T-helper 17 cell (primary cell): ENCODE measurements around the gene OR5AN1. TPM values are rescaled to one million over a fixed set of nuclear protein-coding genes. Genes with fewer than 3 reads are reported as not detected.
"Not testable (repeated sequence)": the region's sequence is repeated elsewhere in the genome, so short reads cannot be mapped to it uniquely, and the experiment has no call there.

Source experiments
- ATAC-seq: fragments of 150-1000 bp; cut with Tn5 transposase; 2 replicates; pipeline ENCODE4 v1.10.0; 2021; ENCODE audit warnings: mild to moderate bottlenecking, moderate library complexity
- DNase-seq, 3 donors: peaks; one replicate each; pipeline versions ENCODE4 v3.0.0 to v3.0.0-alpha.2; 2020 to 2021
- H3K9me3 ChIP-seq: one replicate; pipeline ENCODE4 v1.7.0; 2013; ENCODE audit warnings: low read length, mild to moderate bottlenecking; ENCODE audit not compliant: control insufficient read depth, poor library complexity, severe bottlenecking
- H3K27ac Mint-ChIP-seq: one replicate; pipeline ENCODE4 v1.8.0; 2022; ENCODE audit warnings: mild to moderate bottlenecking, moderate library complexity, mixed read lengths
- H3K27me3 Mint-ChIP-seq: one replicate; pipeline ENCODE4 v1.8.0; 2022; ENCODE audit warnings: mixed read lengths
- H3K36me3 Mint-ChIP-seq: one replicate; pipeline ENCODE4 v1.8.0; 2022; ENCODE audit warnings: low read depth, mixed read lengths
- H3K4me1 Mint-ChIP-seq: one replicate; pipeline ENCODE4 v1.8.0; 2022; ENCODE audit warnings: mild to moderate bottlenecking, mixed read lengths
- H3K4me3 Mint-ChIP-seq: one replicate; pipeline ENCODE4 v1.8.0; 2022; ENCODE audit warnings: mild to moderate bottlenecking, moderate library complexity, mixed read lengths
- total RNA-seq, 4 donors: library from RNA in 2 of 4; stranded (reverse) in 2 of 4; gene quantifications; one replicate each; pipeline ENCODE4 v1.2.3 and lab custom pipeline; 2022 to 2026

Gene OR5AN1
- total RNA-seq (not detected), total RNA-seq (lab: John Stamatoyannopoulos, UW) (0 reads per million in 2 donors)

DNA sequence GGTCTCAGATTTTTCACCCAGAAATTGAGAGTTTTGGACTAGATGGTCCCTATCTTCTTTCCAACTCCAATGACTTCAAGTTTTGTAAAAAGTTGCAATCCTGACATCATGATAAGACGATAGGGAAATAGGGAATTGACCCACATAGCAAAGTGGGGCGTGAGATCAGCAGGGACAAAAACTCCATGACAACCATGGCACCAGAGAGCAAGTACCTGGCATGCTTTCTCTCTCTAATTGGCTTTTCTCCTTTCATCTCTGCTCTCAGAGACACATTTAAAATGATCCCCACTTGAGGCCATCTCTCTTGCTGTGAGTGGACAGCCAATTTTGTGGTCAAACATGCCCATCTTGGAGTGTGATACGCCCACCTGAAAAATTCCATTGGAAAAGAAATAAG lies at the start of gene OR5AN1:
Gene OR5AN1 (plus strand): TSS at position 301 of the 400 bp plus-strand sequence. CDS start 5,564 bp downstream, outside the sequence.
- H3K27ac Mint-ChIP-seq, result no peak within 1 kb of the TSS
- H3K27me3 Mint-ChIP-seq, result peaks cover 15% of the 10 kb centered on the region
- ATAC-seq, result no peak
- H3K9me3 ChIP-seq, result no peaks in the 10 kb centered on the region
- DNase-seq, result no peak
- no peak within 1 kb of the TSS for H3K4me3 Mint-ChIP-seq
- no peaks in the 10 kb centered on the region for H3K4me1 Mint-ChIP-seq
- H3K36me3 Mint-ChIP-seq, result peaks cover 2% of the 10 kb centered on the region

DNA sequence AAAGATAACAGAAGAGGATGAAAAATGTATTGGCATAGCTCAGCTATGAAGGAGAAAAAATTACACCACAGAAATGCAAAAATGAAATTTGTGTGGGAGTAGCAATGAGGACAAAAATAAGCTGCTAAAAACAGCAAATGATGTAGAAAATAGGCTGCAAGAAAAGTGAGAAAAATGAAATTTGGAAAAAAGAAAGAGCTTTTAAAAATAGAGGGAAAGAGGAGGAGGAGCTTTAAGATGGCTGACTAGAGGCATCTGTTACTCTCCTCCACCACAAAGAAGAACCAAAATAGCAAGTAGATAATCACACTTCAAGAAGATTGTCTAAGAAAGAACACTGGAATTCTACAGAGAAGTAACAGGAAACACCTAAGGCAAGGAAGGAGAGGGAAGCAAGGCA lies 23.7 kb upstream of the OR5AN1 start:
- Mint-ChIP-seq H3K36me3 (no peaks in the 10 kb centered on the region), H3K4me3 (no peak overlapping the region), H3K27me3 (peaks cover 18% of the 10 kb centered on the region), H3K27ac (no peak overlapping the region), H3K4me1 (no peaks in the 10 kb centered on the region)
- ATAC-seq, result no peak
- no peak for DNase-seq
- no peaks in the 10 kb centered on the region for H3K9me3 ChIP-seq

DNA sequence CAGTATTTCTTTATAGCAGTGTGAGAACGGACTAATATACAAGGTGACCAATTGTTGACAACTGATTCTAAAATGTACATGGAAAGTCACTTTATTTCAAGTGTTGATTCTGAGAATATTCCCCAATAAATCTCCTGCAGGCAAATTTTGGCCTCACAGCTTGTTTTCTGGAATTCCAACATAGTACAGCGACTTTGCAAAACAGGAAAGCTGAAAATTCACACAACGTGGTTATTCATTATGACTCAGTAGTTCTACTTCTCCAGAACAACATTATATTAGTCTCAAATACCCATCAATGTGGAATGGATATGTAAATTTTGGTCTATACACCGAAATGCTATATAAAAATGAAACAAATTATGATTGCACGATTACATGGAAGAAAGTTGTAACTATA lies 22.5 kb upstream of the OR5AN1 start:
- no peaks in the 10 kb centered on the region for H3K4me1 Mint-ChIP-seq
- ATAC-seq, result no peak
- H3K36me3 Mint-ChIP-seq, result no peaks in the 10 kb centered on the region
- H3K27me3 Mint-ChIP-seq, result peaks cover 13% of the 10 kb centered on the region
- no peak for DNase-seq
- H3K9me3 ChIP-seq, result no peaks in the 10 kb centered on the region
- no peak overlapping the region for H3K27ac Mint-ChIP-seq
- H3K4me3 Mint-ChIP-seq, result no peak overlapping the region

DNA sequence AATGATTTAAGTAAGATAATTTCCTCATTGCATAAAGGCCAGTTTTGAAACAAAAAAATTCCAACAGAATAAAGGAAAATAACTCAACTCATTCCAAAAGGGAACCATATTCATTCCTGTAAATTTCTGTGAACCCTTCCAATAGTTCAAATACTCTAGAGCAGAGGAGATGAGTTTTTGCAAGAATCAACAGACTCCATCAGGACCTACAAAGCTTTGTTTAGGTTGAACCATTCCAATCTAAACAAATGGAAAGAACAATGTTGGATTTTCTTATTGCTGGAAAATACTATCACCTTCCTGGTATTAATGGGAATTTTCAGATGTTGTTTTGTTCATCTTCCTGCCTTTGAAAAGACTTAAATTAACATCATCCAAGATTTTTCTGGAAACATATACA lies 21.8 kb upstream of the OR5AN1 start:
- Mint-ChIP-seq H3K4me3 (no peak overlapping the region), H3K27ac (no peak overlapping the region), H3K36me3 (no peaks in the 10 kb centered on the region), H3K27me3 (peaks cover 10% of the 10 kb centered on the region), H3K4me1 (no peaks in the 10 kb centered on the region)
- ATAC-seq (no peak), DNase-seq (no peak)
- H3K9me3 ChIP-seq, result no peaks in the 10 kb centered on the region

GRCh38 chr11:59349657-59350056 lies 9.0 kb upstream of the OR5AN1 start:
- not testable (repeated sequence) for ATAC-seq, H3K4me3 Mint-ChIP-seq, H3K36me3 Mint-ChIP-seq, H3K4me1 Mint-ChIP-seq, DNase-seq, H3K9me3 ChIP-seq, H3K27ac Mint-ChIP-seq
- peaks cover 19% of the 10 kb centered on the region for H3K27me3 Mint-ChIP-seq

DNA sequence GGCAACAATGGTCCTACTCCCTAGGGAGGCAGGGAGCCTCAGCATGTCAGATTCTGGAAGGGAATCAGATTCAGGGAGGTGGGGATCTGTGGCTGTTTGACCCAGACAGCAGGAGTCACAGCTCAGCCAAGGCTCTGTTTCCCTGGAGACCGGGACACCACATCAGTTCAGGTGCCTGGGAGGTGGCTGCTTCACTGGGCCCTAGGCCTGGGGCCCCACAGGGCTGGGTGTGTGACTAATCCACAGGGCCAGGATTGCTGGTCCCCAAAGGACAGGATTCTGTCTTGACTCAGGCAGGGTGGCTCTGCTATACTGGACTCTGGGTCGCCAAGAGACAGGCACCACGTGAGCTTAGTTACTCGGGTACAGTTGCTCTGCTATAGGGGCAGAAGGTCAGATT lies 3.5 kb upstream of the OR5AN1 start:
- ATAC-seq, result no peak
- Mint-ChIP-seq H3K36me3 (peaks cover 2% of the 10 kb centered on the region), H3K27ac (no peak overlapping the region), H3K27me3 (peaks cover 26% of the 10 kb centered on the region), H3K4me1 (no peaks in the 10 kb centered on the region), H3K4me3 (no peak overlapping the region)
- no peak for DNase-seq
- no peaks in the 10 kb centered on the region for H3K9me3 ChIP-seq

DNA sequence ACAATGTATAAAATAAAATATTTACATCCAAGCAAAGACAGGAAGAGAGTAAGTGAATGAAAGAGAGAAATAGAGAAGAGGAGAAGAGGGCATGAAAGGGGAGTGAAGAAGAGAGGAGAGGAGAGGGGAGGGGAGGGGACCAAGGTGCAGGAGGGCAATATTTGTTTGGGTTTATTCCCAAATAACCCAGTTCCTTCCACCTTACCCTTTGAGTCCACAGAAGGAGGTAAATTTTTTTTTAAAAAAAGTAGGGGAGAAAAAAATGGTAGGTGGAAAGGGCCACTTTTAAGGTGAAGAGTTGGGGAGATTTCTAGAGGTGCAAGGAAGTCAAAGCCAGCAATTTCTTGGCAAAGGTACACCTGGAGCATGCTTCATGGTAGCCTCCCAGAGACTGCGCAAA lies 2.1 kb upstream of the OR5AN1 start:
- Mint-ChIP-seq H3K36me3 (peaks cover 2% of the 10 kb centered on the region), H3K27ac (no peak overlapping the region), H3K4me3 (no peak overlapping the region), H3K27me3 (peaks cover 19% of the 10 kb centered on the region), H3K4me1 (no peaks in the 10 kb centered on the region)
- ATAC-seq (no peak), DNase-seq (no peak)
- no peaks in the 10 kb centered on the region for H3K9me3 ChIP-seq

DNA sequence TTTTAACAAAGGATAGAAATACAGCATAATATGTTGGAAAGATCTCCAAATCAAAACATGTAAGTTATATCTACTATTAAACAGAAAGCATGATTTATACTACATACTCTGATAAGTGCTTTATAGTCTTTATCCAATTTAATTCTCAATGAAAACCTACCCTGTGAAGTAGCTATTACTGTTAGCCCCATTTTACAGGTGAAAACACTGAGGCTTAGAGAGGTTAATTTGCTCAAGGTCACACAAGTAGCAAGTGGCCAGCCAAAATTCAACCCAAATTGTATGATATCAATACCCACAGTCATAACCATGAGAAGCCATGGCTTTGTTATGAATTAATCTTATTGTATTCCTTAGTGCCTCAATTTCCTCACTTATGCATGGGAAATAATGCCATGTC lies 675 bp upstream of the OR5AN1 start:
- H3K36me3 Mint-ChIP-seq, result peaks cover 2% of the 10 kb centered on the region
- H3K27me3 Mint-ChIP-seq, result peaks cover 19% of the 10 kb centered on the region
- H3K9me3 ChIP-seq, result no peaks in the 10 kb centered on the region
- ATAC-seq, result no peak
- H3K4me3 Mint-ChIP-seq, result no peak overlapping the region
- no peak overlapping the region for H3K27ac Mint-ChIP-seq
- no peaks in the 10 kb centered on the region for H3K4me1 Mint-ChIP-seq
- DNase-seq, result no peak

- H3K9me3 ChIP-seq, result no peaks in the 10 kb centered on the region
- H3K27ac Mint-ChIP-seq, result no peak overlapping the region
- ATAC-seq (no peak), DNase-seq (no peak)
- H3K36me3 Mint-ChIP-seq, result no peaks in the 10 kb centered on the region
- no peaks in the 10 kb centered on the region for H3K4me1 Mint-ChIP-seq
- H3K27me3 Mint-ChIP-seq, result peaks cover 21% of the 10 kb centered on the region
- H3K4me3 Mint-ChIP-seq, result no peak overlapping the region
These were observed 6.7 kb downstream of the OR5AN1 start for GRCh38 chr11:59365232-59366018.

DNA sequence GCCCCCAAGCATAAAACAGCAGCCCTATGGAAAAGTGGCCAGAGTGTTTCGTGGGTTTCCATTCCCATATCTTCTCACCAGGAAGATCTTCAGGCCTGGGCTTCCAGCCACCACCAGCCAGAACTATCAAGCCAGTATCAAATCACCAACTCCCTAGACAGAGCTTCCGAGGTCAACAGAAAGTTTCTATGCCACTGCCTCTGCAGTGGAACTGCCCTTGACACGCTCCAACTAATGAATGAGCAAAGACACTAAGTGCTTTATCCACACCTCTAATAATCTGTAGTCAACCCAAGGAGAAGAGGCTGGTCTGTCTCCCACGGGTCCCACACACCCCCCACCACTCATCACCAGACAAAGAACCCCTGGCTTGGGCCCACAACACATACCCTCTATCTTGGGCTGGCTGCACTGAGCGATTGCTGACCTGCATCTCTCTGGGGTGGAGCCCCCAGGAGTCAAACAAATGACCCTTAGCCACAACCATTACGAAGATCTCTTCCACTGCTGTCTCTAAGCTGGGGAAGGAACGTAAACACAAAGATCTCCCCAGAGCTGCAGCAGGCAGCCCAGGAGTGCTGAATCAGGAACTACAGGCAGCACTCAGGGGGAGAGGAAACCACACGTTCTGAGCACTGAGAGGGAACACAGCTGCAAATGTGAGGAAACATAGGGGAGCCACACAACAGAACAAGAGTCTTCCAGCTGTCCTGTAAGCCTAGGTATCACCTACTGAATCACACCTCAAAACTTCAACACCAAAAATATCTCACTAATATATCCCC lies 9.7 kb downstream of the OR5AN1 start:
- Mint-ChIP-seq H3K27ac (no peak overlapping the region), H3K36me3 (no peaks in the 10 kb centered on the region), H3K4me3 (no peak overlapping the region), H3K4me1 (no peaks in the 10 kb centered on the region), H3K27me3 (peaks cover 21% of the 10 kb centered on the region)
- DNase-seq (no peak), ATAC-seq (no peak)
- no peaks in the 10 kb centered on the region for H3K9me3 ChIP-seq

DNA sequence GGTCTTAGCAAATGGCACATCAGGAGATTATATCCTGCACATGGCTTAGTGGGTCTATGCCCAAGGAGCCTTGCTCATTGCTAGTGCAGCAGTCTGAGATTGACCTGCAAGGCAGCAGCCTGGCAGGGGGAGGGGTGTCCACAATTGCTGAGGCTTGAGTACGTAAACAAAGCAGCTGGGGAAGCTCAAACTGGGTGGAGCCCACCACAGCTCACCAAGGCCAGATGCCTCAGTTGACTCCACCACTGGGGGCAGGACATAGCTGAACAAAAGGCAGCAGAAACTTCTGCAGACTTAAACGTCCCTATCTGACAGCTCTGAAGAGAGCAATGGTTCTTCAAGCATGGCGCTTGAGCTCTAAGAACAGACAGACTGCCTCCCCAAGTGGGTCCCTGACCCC lies 13.6 kb downstream of the OR5AN1 start:
- not testable (repeated sequence) for H3K27ac Mint-ChIP-seq, ATAC-seq, DNase-seq, H3K9me3 ChIP-seq, H3K36me3 Mint-ChIP-seq, H3K4me3 Mint-ChIP-seq, H3K4me1 Mint-ChIP-seq
- peaks cover 11% of the 10 kb centered on the region for H3K27me3 Mint-ChIP-seq

DNA sequence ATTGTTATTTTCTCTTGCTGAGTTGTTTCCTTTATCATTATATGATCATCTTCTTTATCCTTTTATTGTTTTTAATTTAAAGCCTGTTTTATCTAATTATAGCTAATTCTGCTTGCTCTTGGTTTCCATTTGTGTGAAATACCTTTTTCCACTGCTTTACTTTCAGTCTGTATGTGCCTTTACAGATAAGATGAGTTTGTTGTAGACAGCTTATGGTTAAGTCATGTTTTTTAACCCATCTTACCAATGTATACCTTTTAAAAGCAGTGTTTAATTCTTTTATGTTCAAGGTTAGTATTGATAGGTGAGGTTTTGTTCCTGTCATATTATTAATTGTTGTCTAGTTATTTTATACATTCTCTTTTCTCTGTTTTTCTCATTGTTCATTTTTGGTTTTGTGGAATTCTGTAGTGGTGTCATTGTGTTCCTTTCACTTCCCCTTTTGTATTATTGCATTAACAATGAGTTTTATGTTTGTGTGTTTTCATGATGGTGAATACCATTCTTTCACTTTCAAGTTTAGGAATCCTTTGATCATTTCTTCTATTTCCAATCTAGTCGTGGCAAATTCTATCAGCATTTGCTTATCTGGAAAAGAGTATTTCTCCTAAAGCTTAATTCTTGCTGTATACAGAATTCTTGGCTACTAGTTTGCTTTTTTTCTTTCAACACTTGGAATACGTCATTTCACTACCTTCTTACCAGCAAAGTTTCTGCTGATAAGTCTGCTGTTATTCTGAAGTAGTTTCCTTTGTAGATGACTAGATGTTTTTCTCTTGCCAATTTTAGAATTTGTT lies 21.8 kb downstream of the OR5AN1 start:
- no peaks in the 10 kb centered on the region for H3K9me3 ChIP-seq
- ATAC-seq (no peak), DNase-seq (no peak)
- no peaks in the 10 kb centered on the region for H3K4me1 Mint-ChIP-seq
- H3K4me3 Mint-ChIP-seq, result no peak overlapping the region
- no peaks in the 10 kb centered on the region for H3K27me3 Mint-ChIP-seq
- no peak overlapping the region for H3K27ac Mint-ChIP-seq
- no peaks in the 10 kb centered on the region for H3K36me3 Mint-ChIP-seq

DNA sequence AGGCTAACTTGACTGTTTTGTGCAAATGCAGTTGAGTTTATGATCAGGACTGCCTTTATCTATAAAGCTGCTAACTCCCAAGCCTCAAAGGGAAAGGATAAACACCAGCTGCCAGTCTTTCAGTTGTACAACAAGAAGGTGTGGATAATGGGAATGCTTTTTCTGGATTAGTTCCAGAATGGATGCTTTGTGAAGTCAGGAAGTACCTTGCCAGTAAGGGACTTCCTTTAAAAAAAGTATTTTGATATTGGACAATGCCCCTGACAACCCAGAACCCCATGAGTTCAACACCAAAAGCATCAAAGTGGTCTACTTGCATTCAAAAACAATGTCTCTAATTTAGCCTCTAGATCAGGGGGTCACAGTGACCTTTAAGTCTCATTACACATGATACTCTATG lies 35.5 kb downstream of the OR5AN1 start:
- H3K27ac Mint-ChIP-seq, result no peak overlapping the region
- H3K9me3 ChIP-seq, result no peaks in the 10 kb centered on the region
- no peaks in the 10 kb centered on the region for H3K36me3 Mint-ChIP-seq
- no peak for DNase-seq
- no peak for ATAC-seq
- peaks cover 19% of the 10 kb centered on the region for H3K27me3 Mint-ChIP-seq
- no peaks in the 10 kb centered on the region for H3K4me1 Mint-ChIP-seq
- no peak overlapping the region for H3K4me3 Mint-ChIP-seq
